ENCODE data around the gene TMEM123.

DNA sequence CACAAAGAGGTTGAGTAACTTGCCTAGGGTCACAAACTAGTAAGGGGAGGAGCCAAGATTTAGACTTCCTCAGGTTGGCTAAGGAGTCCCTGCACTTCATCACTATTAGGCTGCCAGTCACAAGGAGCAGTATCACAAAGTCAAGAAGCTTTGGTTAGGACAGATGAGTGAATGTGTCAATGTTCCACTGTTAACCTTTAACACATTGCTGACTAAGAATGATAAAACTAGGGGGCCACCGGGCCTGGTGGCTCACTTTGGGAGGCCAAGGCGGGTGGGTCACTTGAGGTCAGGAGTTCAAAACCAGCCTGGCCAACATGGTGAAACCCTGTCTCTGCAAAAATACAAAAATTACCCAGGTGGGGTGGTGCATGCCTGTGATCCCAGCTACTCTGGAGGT lies 32.0 kb downstream of the TMEM123 start:
- no peak for TF ChIP-seq CTCF (conservative IDR thresholded peaks at IDR 0.05; ENCODE audit: low read length)
- no peak for TF ChIP-seq EZH2phosphoT487 (IDR thresholded peaks at IDR 0.05; ENCODE audit: borderline replicate concordance)

All from Loucy (cell line).